Endothelial cell of umbilical vein (primary cell): Measurements from ENCODE around the gene B3GALNT1. TPM values are rescaled to one million over a fixed set of nuclear protein-coding genes. Genes with fewer than 3 reads are reported as not detected.

Experiments used
- BruUV-seq: library from RNA; stranded (reverse); fragments of 400-500 nt; replicated peaks from 2 replicates; lab custom pipeline; 2021; lab: Mats Ljungman, UMichigan
- CTCF ChIA-PET: fragments of 300-600, 350-600 bp; sonication (Branson Sonifier 250); formaldehyde crosslinking; loops from one replicate; lab custom pipeline; 2021; ENCODE audit warnings: antibody characterized with exemption, inconsistent platforms; lab: Charles Lee
- POLR2A ChIA-PET: fragments of 300-600, 350-600 bp; sonication (Branson Sonifier 250); formaldehyde crosslinking; loops from one replicate; lab custom pipeline; 2021; ENCODE audit warnings: antibody characterized with exemption, inconsistent platforms; lab: Charles Lee
- DNase-seq: peaks from one replicate; pipeline ENCODE4 v3.0.0-alpha.2; 2011; ENCODE audit warnings: low read depth, low spot score
- FAIRE-seq: peaks from 2 replicates; lab custom pipeline; 2011; peaks lifted over from hg19 to GRCh38; lab: Jason Lieb, UNC
- H2AFZ ChIP-seq: 2 replicates; pipeline ENCODE4 v1.6.0; 2012; ENCODE audit warnings: low read depth, low read length, control low read depth, inconsistent platforms
- H3K27ac ChIP-seq: 2 replicates; pipeline ENCODE4 v1.5.1; 2011; ENCODE audit warnings: low read depth, mild to moderate bottlenecking, control low read depth, low read length, moderate library complexity; ENCODE audit not compliant: insufficient read depth
- H3K27me3 ChIP-seq, 2 experiments: 2 replicates each; pipeline versions ENCODE4 v1.6.0 to v1.6.1; 2011; ENCODE audit warnings: low read length in 2 of 2, mixed read lengths in 1 of 2; ENCODE audit not compliant: control insufficient read depth in 2 of 2, insufficient read depth in 2 of 2
- H3K36me3 ChIP-seq, 2 experiments: 2 replicates in 1 of 2; 3 replicates in 1 of 2; pipeline ENCODE4 v1.5.1; 2011; ENCODE audit warnings: low read length in 2 of 2, mild to moderate bottlenecking in 1 of 2, moderate library complexity in 1 of 2; ENCODE audit not compliant: control insufficient read depth in 2 of 2, insufficient read depth in 2 of 2; ENCODE audit errors: extremely low read depth in 1 of 2
- H3K4me1 ChIP-seq: 3 replicates; pipeline ENCODE4 v1.5.1; 2011; ENCODE audit warnings: mild to moderate bottlenecking, low read length; ENCODE audit not compliant: control insufficient read depth, insufficient read depth; ENCODE audit errors: extremely low read depth
- H3K4me2 ChIP-seq: 2 replicates; pipeline ENCODE4 v1.6.1; 2011; ENCODE audit warnings: low read length, control low read depth, mixed read lengths; ENCODE audit not compliant: insufficient read depth
- H3K4me3 ChIP-seq, 3 experiments: fragments of 200-600 bp in 1 of 3; sonication (generic), shearing (Covaris generic) in 1 of 3; replicated peaks in 1 of 3; 2 replicates each; pipeline ENCODE4 v1.5.1; 2011 to 2016; ENCODE audit warnings: control low read depth in 3 of 3, low read length in 3 of 3, mild to moderate bottlenecking in 2 of 3, inconsistent platforms in 1 of 3, low read depth in 1 of 3, moderate library complexity in 1 of 3; ENCODE audit not compliant: insufficient read depth in 1 of 3
- H3K79me2 ChIP-seq: 2 replicates; pipeline ENCODE4 v1.6.0; 2012; ENCODE audit warnings: low read length, inconsistent platforms; ENCODE audit not compliant: control insufficient read depth, insufficient read depth
- H3K9ac ChIP-seq: replicated peaks from 2 replicates; pipeline ENCODE3; 2011; ENCODE audit warnings: low read length, control low read depth; ENCODE audit not compliant: insufficient read depth; ENCODE audit errors: extremely low read depth
- H3K9me1 ChIP-seq: replicated peaks from 3 replicates; pipeline ENCODE4 v1.6.0; 2011; ENCODE audit warnings: mild to moderate bottlenecking, low read length; ENCODE audit not compliant: control insufficient read depth, insufficient read depth; ENCODE audit errors: extremely low read depth
- H3K9me3 ChIP-seq: replicated peaks from 2 replicates; pipeline ENCODE4 v1.5.1; 2012; ENCODE audit warnings: low read length, inconsistent platforms; ENCODE audit not compliant: control insufficient read depth, insufficient read depth
- H4K20me1 ChIP-seq: replicated peaks from 2 replicates; pipeline ENCODE3; 2011; ENCODE audit warnings: mild to moderate bottlenecking, low read length; ENCODE audit not compliant: control insufficient read depth, insufficient read depth; ENCODE audit errors: extremely low read depth
- CTCF ChIP-seq, 2 donors: IDR thresholded peaks; 1 replicate in 1 of 2; 2 replicates in 1 of 2; pipeline ENCODE4 v1.5.1; 2011; ENCODE audit warnings: low read length in 2 of 2, mild to moderate bottlenecking in 2 of 2, moderate library complexity in 2 of 2, control low read depth in 1 of 2, inconsistent platforms in 1 of 2, low read depth in 1 of 2; ENCODE audit not compliant: insufficient read depth in 1 of 2; ENCODE audit errors: extremely low read depth in 1 of 2
- EZH2 ChIP-seq: IDR thresholded peaks from 2 replicates; pipeline ENCODE4 v1.6.1; 2012; ENCODE audit warnings: borderline replicate concordance, low read depth, mild to moderate bottlenecking, moderate library complexity, low read length, inconsistent platforms; ENCODE audit not compliant: severe bottlenecking
- FOS ChIP-seq: IDR thresholded peaks from 2 replicates; pipeline ENCODE4 v1.6.1; 2011; ENCODE audit warnings: mild to moderate bottlenecking, low read length, moderate library complexity, borderline replicate concordance; ENCODE audit not compliant: insufficient read depth
- GATA2 ChIP-seq: IDR thresholded peaks from 2 replicates; pipeline ENCODE4 v1.7.0; 2011; ENCODE audit warnings: low read depth, mild to moderate bottlenecking, moderate library complexity, mixed read lengths, low read length; ENCODE audit not compliant: insufficient read length, insufficient read depth
- JUN ChIP-seq: IDR thresholded peaks from 2 replicates; pipeline ENCODE4 v1.6.1; 2011; ENCODE audit warnings: borderline replicate concordance, low read depth; ENCODE audit not compliant: insufficient read length, insufficient read depth
- MAX ChIP-seq: IDR thresholded peaks from 2 replicates; pipeline ENCODE4 v1.6.1; 2011; ENCODE audit not compliant: insufficient read depth, insufficient read length
- MYC ChIP-seq: IDR thresholded peaks from one replicate; pipeline ENCODE4 v1.6.1; 2011; ENCODE audit warnings: mild to moderate bottlenecking, low read depth, low read length
- POLR2A ChIP-seq: IDR thresholded peaks from 2 replicates; pipeline ENCODE4 v1.6.1; 2012; ENCODE audit warnings: low read depth, mild to moderate bottlenecking, control low read depth, low read length
- POLR2AphosphoS5 ChIP-seq: IDR thresholded peaks from 2 replicates; pipeline ENCODE4 v1.6.1; 2012; ENCODE audit warnings: low read depth, mild to moderate bottlenecking, control low read depth, low read length, moderate library complexity; ENCODE audit not compliant: insufficient read depth
- dilution Hi-C: fragments of 300-500 bp; cut with MboI; formaldehyde crosslinking; loops from one replicate; pipeline ENCODE4 v1.15.0; 2019; ENCODE audit warnings: low sequenced_read_pairs; ENCODE audit not compliant: extremely low pct_ligation_motif_present
- intact Hi-C: fragments of 100-400 bp; cut with micrococcal nuclease; formaldehyde crosslinking; loops from one replicate; pipeline ENCODE4 v1.10.0; 2022
- polyA plus RNA-seq, 4 experiments: library from polyadenylated mRNA; depleted of rRNA in 3 of 4; stranded (reverse) in 3 of 4; unstranded in 1 of 4; fragments of >200 nt; gene quantifications; 2 replicates each; pipeline versions ENCODE4 v1.2.1 to v1.2.3, GENCODE V29; 2011 to 2012; ENCODE audit warnings: missing spikeins in 1 of 4
- total RNA-seq: library from RNA; stranded (reverse); gene quantifications from 2 replicates; pipeline ENCODE4 v1.2.3, GENCODE V29; 2021

Gene B3GALNT1
- total and polyA plus RNA-seq, 2 donors (not counting 3 experiments of a cell fraction or from before 2014, with no cell fraction given): 19.4 to 29.4 TPM

GRCh38 chr3:161081633-161082032, 23.5 kb downstream of the B3GALNT1 start:
- no TSS peak for BruUV-seq
- FAIRE-seq (no peak), DNase-seq (no peak)
- no peaks in the 10 kb centered on the region for H3K9me1 ChIP-seq
- H2AFZ ChIP-seq: peak overlapping the region; percentile 45
- no peaks in the 10 kb centered on the region for H3K9me3 ChIP-seq
- H3K79me2 ChIP-seq: no peaks in the 10 kb centered on the region
- dilution Hi-C loops: no loop called here
- no peak overlapping the region for H3K27ac ChIP-seq
- H3K4me2 ChIP-seq: peak overlapping the region; percentile 19
- no peaks in the 10 kb centered on the region for H3K27me3 ChIP-seq
- POLR2A ChIA-PET: no interaction called here
- CTCF ChIA-PET: interaction anchor here (1.0 to 3.0 kb wide), 3 partner anchors 12 to 193 kb away, joined by 3 to 8 read pairs (median 4); no protein-coding TSS in a partner anchor
- no peaks in the 10 kb centered on the region for H4K20me1 ChIP-seq
- no peak overlapping the region for H3K4me3 ChIP-seq
- no peak for TF ChIP-seq FOS
- no peak for TF ChIP-seq GATA2
- no peak for TF ChIP-seq CTCF (IDR thresholded peaks at IDR 0.05; ENCODE audit: extremely low read depth in 1 of 2, insufficient read depth in 1 of 2, low read depth in 1 of 2, low read length in 2 of 2)
- TF ChIP-seq POLR2A: no peak
- TF ChIP-seq MYC: no peak
- no peak for TF ChIP-seq JUN
- no peak for TF ChIP-seq EZH2
- TF ChIP-seq MAX: no peak
- TF ChIP-seq POLR2AphosphoS5: no peak
- H3K36me3 ChIP-seq: peaks cover 0 to 8% of the 10 kb centered on the region in 2 experiments
- peaks cover 23% of the 10 kb centered on the region for H3K4me1 ChIP-seq
- H3K9ac ChIP-seq: no peak overlapping the region
- intact Hi-C loops: no loop called here
